H1 (cell line): ENCODE measurements around the gene ATP5MC2. TPM values are rescaled to one million over a fixed set of nuclear protein-coding genes. Genes with fewer than 3 reads are reported as not detected.

Experiments used
- CTCF ChIA-PET: fragments of 300-600 bp; sonication (Branson Sonifier 250); formaldehyde crosslinking; loops from one replicate; lab custom pipeline; 2021; ENCODE audit not compliant: partially characterized antibody; lab: Charles Lee
- POLR2A ChIA-PET: fragments of 300-600 bp; sonication (Branson Sonifier 250); formaldehyde crosslinking; loops from one replicate; lab custom pipeline; 2021; ENCODE audit warnings: inconsistent platforms; ENCODE audit not compliant: partially characterized antibody; lab: Charles Lee
- DNase-seq, 2 experiments: peaks; one replicate each; pipeline versions ENCODE4 v3.0.0 to v3.0.0-alpha.2; 2010 to 2022; ENCODE audit warnings: low spot score in 2 of 2, low read depth in 1 of 2, mixed read lengths in 1 of 2
- FAIRE-seq: peaks from 2 replicates; lab custom pipeline; 2011; peaks lifted over from hg19 to GRCh38; lab: Jason Lieb, UNC
- H2AFZ ChIP-seq: 2 replicates; pipeline ENCODE4 v1.8.1; 2012; ENCODE audit warnings: low read length, inconsistent platforms
- H2AK5ac ChIP-seq: 2 replicates; pipeline ENCODE4 v1.6.1; 2013; ENCODE audit warnings: low read depth, low read length
- H2BK120ac ChIP-seq: replicated peaks from 2 replicates; pipeline ENCODE3; 2013; ENCODE audit warnings: low read depth, low read length, inconsistent platforms
- H2BK12ac ChIP-seq: 2 replicates; pipeline ENCODE4 v1.6.1; 2013; ENCODE audit warnings: low read depth, low read length
- H2BK15ac ChIP-seq: 2 replicates; pipeline ENCODE4 v1.6.1; 2013; ENCODE audit warnings: low read length
- H2BK20ac ChIP-seq: 2 replicates; pipeline ENCODE4 v1.6.1; 2013; ENCODE audit warnings: low read length
- H2BK5ac ChIP-seq: 2 replicates; pipeline ENCODE4 v1.6.1; 2013; ENCODE audit warnings: low read depth, low read length
- H3K14ac ChIP-seq: 2 replicates; pipeline ENCODE4 v1.6.1; 2013; ENCODE audit warnings: inconsistent platforms; ENCODE audit not compliant: insufficient read length
- H3K18ac ChIP-seq: 2 replicates; pipeline ENCODE4 v1.6.1; 2013; ENCODE audit warnings: low read length; ENCODE audit errors: extremely low read depth
- H3K23ac ChIP-seq: 2 replicates; pipeline ENCODE4 v1.6.1; 2013; ENCODE audit warnings: inconsistent platforms; ENCODE audit not compliant: insufficient read length
- H3K23me2 ChIP-seq: 2 replicates; pipeline ENCODE4 v1.6.1; 2013; ENCODE audit warnings: low read depth, low read length
- H3K27ac ChIP-seq: 2 replicates; pipeline ENCODE4 v1.6.1; 2011; ENCODE audit warnings: low read depth, low read length, inconsistent platforms
- H3K27me3 ChIP-seq, 4 experiments: replicated peaks in 1 of 4; 1 replicate in 1 of 4; 2 replicates in 3 of 4; pipeline versions ENCODE4 v1.6.1 to v1.8.1; 2011 to 2013; ENCODE audit warnings: low read length in 3 of 4, mild to moderate bottlenecking in 3 of 4, inconsistent platforms in 2 of 4, mixed read lengths in 2 of 4, moderate library complexity in 1 of 4; ENCODE audit not compliant: control insufficient read depth in 3 of 4, insufficient read depth in 3 of 4; ENCODE audit errors: extremely low read depth in 1 of 4
- H3K36me3 ChIP-seq, 4 experiments: 2 replicates each; pipeline versions ENCODE4 v1.6.1 to v1.8.1; 2011 to 2013; ENCODE audit warnings: mild to moderate bottlenecking in 4 of 4, low read length in 3 of 4, moderate library complexity in 2 of 4, control low read depth in 1 of 4, inconsistent platforms in 1 of 4; ENCODE audit not compliant: insufficient read depth in 4 of 4, control insufficient read depth in 2 of 4
- H3K4ac ChIP-seq: replicated peaks from 2 replicates; pipeline ENCODE3; 2013; ENCODE audit warnings: low read length, low read depth, mixed read lengths, inconsistent platforms; ENCODE audit not compliant: insufficient read length
- H3K4me1 ChIP-seq, 4 experiments: replicated peaks in 1 of 4; 1 replicate in 1 of 4; 2 replicates in 3 of 4; pipeline versions ENCODE4 v1.6.1 to v1.8.1; 2011 to 2013; ENCODE audit warnings: low read length in 3 of 4, inconsistent platforms in 2 of 4, mixed read lengths in 1 of 4; ENCODE audit not compliant: insufficient read depth in 4 of 4, control insufficient read depth in 3 of 4
- H3K4me2 ChIP-seq, 2 experiments: 2 replicates each; pipeline versions ENCODE4 v1.6.1 to v1.8.1; 2011 to 2013; ENCODE audit warnings: low read depth in 2 of 2, low read length in 2 of 2, control low read depth in 1 of 2, inconsistent platforms in 1 of 2, mild to moderate bottlenecking in 1 of 2; ENCODE audit not compliant: insufficient read depth in 1 of 2
- H3K4me3 ChIP-seq, 4 experiments: fragments of 200-600, 300-600 bp in 1 of 4; sonication (generic), shearing (Covaris generic), sonication (Bioruptor Twin) in 1 of 4; 2 replicates each; pipeline versions ENCODE4 v1.5.1 to v1.8.1; 2011 to 2016; ENCODE audit warnings: low read length in 4 of 4, low read depth in 3 of 4, control low read depth in 2 of 4, inconsistent platforms in 2 of 4, mild to moderate bottlenecking in 2 of 4, mixed read lengths in 1 of 4, moderate library complexity in 1 of 4; ENCODE audit not compliant: insufficient read depth in 2 of 4; ENCODE audit errors: extremely low read depth in 1 of 4
- H3K56ac ChIP-seq: replicated peaks from 2 replicates; pipeline ENCODE3; 2013; ENCODE audit warnings: low read depth, mild to moderate bottlenecking, mixed read lengths, low read length, inconsistent platforms; ENCODE audit not compliant: insufficient read length
- H3K79me1 ChIP-seq: 2 replicates; pipeline ENCODE4 v1.6.1; 2013; ENCODE audit warnings: low read depth, low read length, control low read depth
- H3K79me2 ChIP-seq, 2 experiments: 2 replicates each; pipeline versions ENCODE4 v1.6.1 to v1.8.1; 2012 to 2013; ENCODE audit warnings: low read length in 2 of 2, mild to moderate bottlenecking in 2 of 2, inconsistent platforms in 1 of 2; ENCODE audit not compliant: insufficient read depth in 2 of 2, control insufficient read depth in 1 of 2
- H3K9ac ChIP-seq, 4 experiments: replicated peaks in 1 of 4; 1 replicate in 1 of 4; 2 replicates in 3 of 4; pipeline versions ENCODE4 v1.6.1 to v1.8.1; 2011 to 2013; ENCODE audit warnings: low read depth in 3 of 4, low read length in 3 of 4, control low read depth in 2 of 4, mild to moderate bottlenecking in 2 of 4, moderate library complexity in 2 of 4, inconsistent platforms in 1 of 4; ENCODE audit errors: extremely low read depth in 1 of 4
- H3K9me3 ChIP-seq, 2 experiments: 2 replicates each; pipeline versions ENCODE4 v1.6.1 to v1.8.1; 2012 to 2013; ENCODE audit warnings: mild to moderate bottlenecking in 2 of 2, moderate library complexity in 2 of 2, control low read depth in 1 of 2, inconsistent platforms in 1 of 2, low read depth in 1 of 2, low read length in 1 of 2, mixed read lengths in 1 of 2; ENCODE audit not compliant: insufficient read depth in 2 of 2
- H4K20me1 ChIP-seq, 2 experiments: replicated peaks in 1 of 2; 2 replicates each; pipeline versions ENCODE3 to v1.8.1; 2011 to 2013; ENCODE audit warnings: inconsistent platforms in 2 of 2, low read length in 2 of 2, mild to moderate bottlenecking in 1 of 2; ENCODE audit not compliant: insufficient read depth in 2 of 2, control insufficient read depth in 1 of 2
- H4K5ac ChIP-seq: 2 replicates; pipeline ENCODE4 v1.6.1; 2013; ENCODE audit warnings: low read length, low read depth, mixed read lengths, inconsistent platforms; ENCODE audit not compliant: insufficient read length
- H4K8ac ChIP-seq: 2 replicates; pipeline ENCODE4 v1.8.0; 2013; ENCODE audit warnings: mild to moderate bottlenecking, moderate library complexity, low read length, inconsistent platforms; ENCODE audit not compliant: insufficient read depth; ENCODE audit errors: extremely low read depth
- H4K91ac ChIP-seq: replicated peaks from 2 replicates; pipeline ENCODE3; 2013; ENCODE audit warnings: low read length, mixed read lengths, inconsistent platforms; ENCODE audit not compliant: insufficient read length
- ATF3 ChIP-seq: IDR thresholded peaks from 2 replicates; pipeline ENCODE4 v1.6.1; 2011; ENCODE audit warnings: low read depth, mild to moderate bottlenecking, low read length; ENCODE audit not compliant: insufficient read depth
- GTF2F1 ChIP-seq: IDR thresholded peaks from 2 replicates; pipeline ENCODE4 v1.6.1; 2012; ENCODE audit warnings: low read depth, low read length, improper control_type of control experiment, borderline replicate concordance
- MAX ChIP-seq: IDR thresholded peaks from 2 replicates; pipeline ENCODE4 v1.6.1; 2012; ENCODE audit warnings: inconsistent platforms
- WGBS, 2 experiments: shearing (Covaris generic) in 1 of 2; methylation state at CpG; one replicate each; pipeline versions ENCODE4 v1.1.6 to v1.1.7; 2013 to 2015; ENCODE audit warnings: low lambda C conversion rate in 2 of 2, mixed read lengths in 2 of 2, inconsistent platforms in 1 of 2, low coverage in 1 of 2, missing lambda C conversion rate in 1 of 2; ENCODE audit not compliant: insufficient replicate concordance in 2 of 2, insufficient coverage in 1 of 2, insufficient read length in 1 of 2; ENCODE audit errors: extremely low coverage in 1 of 2, missing lambda C conversion rate in 1 of 2; 5-methylcytosine and 5-hydroxymethylcytosine counted together
- polyA plus RNA-seq, 7 experiments: library from polyadenylated mRNA; depleted of rRNA in 3 of 7; stranded (reverse) in 5 of 7; unstranded in 2 of 7; fragments of >200 nt in 5 of 7; fragments of 200-250 nt in 2 of 7; gene quantifications; 1 replicate in 5 of 7; 2 replicates in 1 of 7; 4 replicates in 1 of 7; pipeline versions ENCODE4 v1.2.1 to v1.2.3, GENCODE V29; 2011 to 2013; ENCODE audit warnings: missing spikeins in 2 of 7, mixed read lengths in 2 of 7
- total RNA-seq: library from RNA; stranded (reverse); fragmentation: NEBNext Ultra II Directional; extraction: Animal tissue kit (Norgen Biotek cat#: 25700); gene quantifications from 2 replicates; pipeline ENCODE4 v1.2.1, GENCODE V29; 2021

ATP5MC2 gene
- total and polyA plus RNA-seq, 2 of the 8 experiments (the other 6 are each of a cell fraction or from before 2014, with no cell fraction given), result 408 to 952 TPM

- Histone ChIP-seq H4K20me1 (no peaks in the 10 kb centered on the region), H3K18ac (no peak overlapping the region), H2AK5ac (no peak overlapping the region), H4K5ac (no peak overlapping the region), H2BK15ac (no peak overlapping the region), H3K9ac (no peak overlapping the region), H2BK20ac (no peak overlapping the region), H3K36me3 (no peaks in the 10 kb centered on the region), H3K4ac (no peak overlapping the region), H3K27ac (no peak overlapping the region), H3K4me1 (peaks cover under 1 to 13% (median 6%) of the 10 kb centered on the region in 4 experiments), H3K56ac (no peak overlapping the region), H3K23me2 (peaks cover 11% of the 10 kb centered on the region), H3K9me3 (no peaks in the 10 kb centered on the region), H3K4me3 (no peak overlapping the region), H3K79me2 (no peaks in the 10 kb centered on the region), H4K91ac (no peak overlapping the region), H3K79me1 (no peaks in the 10 kb centered on the region), H3K4me2 (no peak overlapping the region), H3K23ac (no peak overlapping the region), H4K8ac (no peak overlapping the region), H2BK5ac (no peak overlapping the region), H2BK12ac (no peak overlapping the region), H2AFZ (no peak overlapping the region), H3K27me3 (peaks cover 8 to 33% (median 30%) of the 10 kb centered on the region in 4 experiments), H3K14ac (no peak overlapping the region), H2BK120ac (no peak overlapping the region)
- FAIRE-seq (no peak), DNase-seq (no peak)
- CTCF ChIA-PET, result interaction anchor here (1.1 to 7.1 kb wide), 13 partner anchors 9 to 156 kb away, joined by 3 to 194 read pairs (median 6); partner anchors contain the start of gene CALCOCO1
- POLR2A ChIA-PET, result interaction anchor here (0.6 to 1.7 kb wide), 5 partner anchors 21 to 47 kb away, joined by 3 to 12 read pairs (median 4); partner anchors contain the start of gene ATP5MC2
- 60% methylated on average over 5 of the region's 5 CpGs; no CpG with 5 or more reads in 1 of the 2 experiments for WGBS, 2 experiments
- TF ChIP-seq ATF3, result no peak
- no peak for TF ChIP-seq GTF2F1
- TF ChIP-seq MAX, result no peak
Measured at GRCh38 chr12:53699678-53700025, 23.8 kb upstream of the ATP5MC2 start.
